AG08395 (cell line): ENCODE data around the gene CCDC47.
"Not testable (repeated sequence)": the region's sequence is repeated elsewhere in the genome, so short reads cannot be mapped to it uniquely, and the experiment has no call there.

Experiments
- DNase-seq: peaks from one replicate; pipeline ENCODE4 v3.0.0; 2012; ENCODE audit warnings: mixed read lengths, low spot score

The CCDC47 gene

DNA sequence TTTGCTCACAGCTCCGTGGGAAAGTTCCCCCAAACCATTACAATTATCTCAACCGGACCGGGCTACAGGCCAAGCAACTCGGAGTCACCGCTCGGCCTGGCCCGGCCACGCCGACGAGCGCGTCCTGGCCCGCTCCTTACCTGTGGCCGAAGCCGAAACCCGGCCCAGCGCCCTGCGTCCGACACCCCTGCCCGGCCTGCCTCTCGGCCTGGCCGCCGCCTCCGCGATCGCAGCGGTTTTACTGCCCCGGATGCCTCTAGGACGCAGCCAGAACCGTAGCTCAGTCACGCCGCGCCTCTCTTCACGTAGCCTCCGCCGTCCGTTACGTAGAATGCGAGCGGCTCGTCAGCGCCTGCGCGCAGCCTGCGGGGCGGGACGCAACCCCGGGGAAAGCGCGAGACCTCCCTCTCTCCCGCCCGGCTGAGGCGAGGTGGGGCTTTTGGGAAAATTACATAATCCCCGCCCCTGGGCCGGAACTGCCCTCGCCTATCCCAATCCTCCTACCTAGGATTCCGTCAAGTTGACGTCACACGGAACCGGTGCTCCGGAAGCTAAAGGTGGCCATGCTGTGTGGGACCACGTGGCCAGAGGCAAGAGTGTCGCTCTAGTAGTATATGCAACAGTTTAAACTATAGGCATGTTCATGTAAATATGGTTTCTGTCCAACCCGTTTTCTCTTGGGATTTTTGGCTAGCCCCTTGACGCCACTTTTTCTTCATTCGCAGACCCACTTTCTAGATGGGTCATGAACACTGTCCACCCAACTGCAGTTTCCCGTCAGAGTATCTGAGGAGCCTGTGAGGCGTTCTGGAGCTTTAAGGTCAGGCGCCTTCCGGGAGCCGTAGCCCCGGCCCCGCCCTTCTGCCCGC lies at the start of gene CCDC47:
Gene CCDC47 (minus strand): TSS at position 326 of the 869 bp plus-strand sequence. CDS start 7,422 bp downstream, outside the sequence.
- DNase-seq = peak; percentile 100

DNA sequence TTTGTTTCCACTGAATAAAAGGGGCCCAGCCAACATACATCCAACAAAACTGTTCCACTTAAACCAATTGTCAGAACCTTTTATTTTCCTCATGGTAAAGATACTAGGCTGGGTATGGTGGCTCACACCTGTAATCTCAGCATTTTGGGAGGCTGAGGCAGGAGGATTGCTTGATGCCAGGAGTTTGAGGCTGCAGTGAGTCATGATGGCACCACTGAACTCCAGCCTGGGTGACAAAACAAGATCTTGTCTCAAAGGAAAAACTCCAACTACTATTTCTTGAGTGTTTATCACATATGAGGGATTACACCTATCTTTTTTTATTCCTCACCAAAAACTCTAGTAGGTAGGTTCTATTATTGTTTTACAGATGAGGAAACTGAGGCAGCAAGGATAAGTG lies 49.1 kb upstream of the CCDC47 start:
- no peak for DNase-seq

GRCh38 chr17:63821804-63822203 lies 48.4 kb upstream of the CCDC47 start:
- DNase-seq = no peak

DNA sequence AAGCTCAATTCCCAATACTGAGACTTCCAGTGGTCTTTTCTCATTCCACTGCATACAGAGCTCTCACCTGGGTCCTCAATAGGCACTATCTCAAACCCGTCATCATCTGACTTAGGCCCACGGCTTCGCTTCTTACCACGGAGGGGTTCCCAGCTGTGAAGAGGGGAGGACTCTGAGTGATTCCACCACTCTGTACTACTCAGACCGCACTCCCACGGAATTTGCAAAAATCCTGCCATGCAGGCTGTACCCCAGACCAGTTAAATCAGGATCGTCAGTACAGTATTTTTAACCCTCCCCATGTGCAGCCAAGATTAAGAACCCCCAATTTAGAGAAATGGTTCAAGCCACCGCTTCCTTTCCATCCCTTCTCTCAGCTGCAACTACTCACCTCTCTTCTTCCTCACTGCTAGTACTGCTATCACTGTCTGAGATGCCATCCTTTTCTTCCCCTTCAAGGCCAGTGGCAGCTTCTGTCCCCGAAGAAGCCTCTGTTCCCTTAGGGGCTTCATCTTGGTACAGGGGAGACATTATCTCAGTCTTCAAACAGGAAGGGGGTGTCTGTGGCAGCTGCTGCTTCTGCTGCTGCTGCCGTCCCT lies 47.7 kb upstream of the CCDC47 start:
- DNase-seq = no peak

DNA sequence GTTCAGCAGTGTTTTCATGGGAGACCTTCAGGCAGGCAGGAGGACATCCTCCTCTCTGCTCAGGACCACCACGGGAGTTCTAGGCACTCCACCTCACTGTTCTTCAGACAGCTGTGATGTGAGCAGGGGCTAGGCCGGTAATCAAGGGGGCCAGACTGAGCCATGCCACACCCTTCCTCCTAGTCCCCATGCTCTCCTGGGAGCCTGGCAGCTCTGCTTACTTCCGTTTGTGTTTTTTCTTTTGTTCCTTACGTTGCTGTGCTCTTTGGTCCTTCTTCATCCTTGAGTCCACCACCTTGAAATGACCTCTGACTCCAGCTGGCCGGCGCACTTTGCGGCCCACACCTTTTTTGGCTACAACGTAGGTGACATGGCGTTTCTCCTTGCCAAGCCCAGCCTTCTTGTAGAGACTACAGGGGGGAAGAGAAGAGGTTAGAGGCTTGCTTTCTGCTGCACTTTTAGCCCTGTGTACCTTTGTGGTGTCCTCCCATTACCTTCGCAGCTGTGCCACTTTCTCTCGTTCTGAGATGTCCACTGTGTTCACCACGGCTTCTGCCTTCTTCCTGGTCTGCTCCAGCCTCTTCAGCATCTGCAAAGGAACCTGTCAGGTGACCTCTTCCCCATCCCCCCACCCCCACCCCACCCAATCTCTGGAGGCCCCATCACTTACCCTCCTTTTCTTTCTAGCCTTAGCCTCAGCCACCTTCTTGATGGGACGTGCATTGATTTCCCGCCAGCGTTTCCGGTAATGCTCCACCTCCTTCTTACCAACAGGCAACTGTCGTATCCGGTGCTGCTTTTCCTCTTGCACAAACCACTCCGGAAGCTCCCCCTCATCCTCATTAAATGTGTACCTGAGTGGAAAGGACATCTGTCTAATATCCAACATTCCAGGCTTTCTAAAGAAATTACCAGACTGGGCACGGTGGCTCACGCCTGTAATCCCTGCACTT lies 46.5 kb upstream of the CCDC47 start:
- no peak for DNase-seq

GRCh38 chr17:63819131-63819530 lies 45.7 kb upstream of the CCDC47 start:
- no peak for DNase-seq

- no peak for DNase-seq
These were observed 44.5 kb upstream of the CCDC47 start for GRCh38 chr17:63817736-63818385.

DNA sequence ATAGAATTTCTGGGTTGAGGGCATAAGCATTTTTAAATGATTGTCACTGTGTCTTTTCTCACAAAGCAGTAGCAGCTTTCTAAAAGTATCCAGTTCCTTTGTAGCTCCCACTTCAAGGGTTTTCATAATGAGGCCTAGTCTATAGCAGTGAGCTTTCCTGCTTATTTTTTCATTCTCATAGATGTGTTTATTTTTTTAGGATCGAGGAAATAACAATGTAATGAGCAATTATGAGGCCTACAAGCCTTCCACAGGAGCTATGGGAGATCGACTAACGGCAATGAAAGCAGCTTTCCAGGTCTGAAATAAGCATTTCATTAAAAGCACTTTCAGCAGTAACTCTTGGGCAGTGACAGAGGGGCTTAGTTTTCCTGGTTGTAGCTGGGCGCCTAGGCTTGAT lies 43.3 kb upstream of the CCDC47 start:
- DNase-seq = no peak

DNA sequence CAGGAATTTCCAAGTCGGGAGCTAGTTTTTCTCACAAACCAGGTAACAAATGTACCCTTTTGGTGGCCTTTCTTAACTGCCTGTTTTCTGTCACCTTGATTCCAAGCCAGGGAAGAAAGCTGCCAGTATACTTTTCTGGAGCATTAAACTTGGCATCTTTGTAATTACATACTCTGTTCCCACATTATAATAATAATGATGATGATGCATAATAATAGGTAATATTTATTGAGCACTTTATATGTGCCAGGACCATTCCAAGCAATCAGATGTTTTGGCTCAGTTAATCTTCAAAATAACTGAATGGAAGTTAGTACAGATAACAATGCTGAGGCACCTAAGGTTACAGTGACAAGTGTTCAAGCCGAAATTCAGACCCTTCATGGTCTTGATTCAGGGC lies 42.7 kb upstream of the CCDC47 start:
- no peak for DNase-seq

- DNase-seq = no peak
These were observed 36.6 kb upstream of the CCDC47 start for GRCh38 chr17:63809970-63810369.

GRCh38 chr17:63805591-63805990 lies 32.2 kb upstream of the CCDC47 start:
- no peak for DNase-seq

GRCh38 chr17:63804328-63804727 lies 30.9 kb upstream of the CCDC47 start:
- DNase-seq = no peak

DNA sequence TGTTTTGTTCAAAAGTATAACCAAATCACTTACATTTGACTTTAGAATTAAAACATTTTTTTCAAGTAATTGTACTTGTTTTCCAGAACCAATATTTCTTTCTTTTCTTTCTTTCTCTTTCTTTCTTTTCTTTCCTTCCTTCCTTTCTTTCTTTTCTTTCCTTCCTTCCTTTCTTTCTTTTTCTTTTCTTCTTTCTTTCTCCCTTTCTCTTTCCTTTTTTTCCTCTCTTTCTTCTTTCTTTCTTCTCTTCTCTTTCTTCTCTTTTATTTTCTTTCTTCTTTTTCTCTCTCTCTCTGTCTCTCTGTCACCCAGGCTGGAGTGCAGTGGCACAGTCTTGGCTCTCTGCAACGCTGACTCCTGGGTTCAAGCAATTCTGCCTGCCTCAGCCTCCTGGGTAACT lies 27.4 kb upstream of the CCDC47 start:
- DNase-seq = no peak

- DNase-seq = no peak
These were observed 25.2 kb upstream of the CCDC47 start for GRCh38 chr17:63798572-63799106.

DNA sequence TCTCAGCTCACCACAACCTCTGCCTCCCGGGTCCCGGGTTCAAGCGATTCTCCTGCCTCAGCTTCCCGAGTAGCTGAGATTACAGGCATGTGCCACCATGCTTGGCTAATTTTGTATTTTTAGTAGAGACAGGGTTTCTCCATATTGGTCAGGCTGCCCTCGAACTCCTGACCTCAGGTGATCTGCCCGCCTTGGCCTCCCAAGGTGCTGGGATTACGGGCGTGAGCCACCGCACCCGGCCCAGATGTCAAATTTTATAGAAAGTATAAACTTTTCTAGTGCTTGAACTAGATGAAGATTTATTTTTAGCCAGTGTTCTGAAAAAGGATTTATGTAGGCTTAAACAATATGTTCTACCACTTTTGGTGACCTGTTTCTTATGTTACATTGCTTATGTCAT lies 23.0 kb upstream of the CCDC47 start:
- not testable (repeated sequence) for DNase-seq

GRCh38 chr17:63792055-63792729 lies 18.8 kb upstream of the CCDC47 start:
- DNase-seq = no peak

DNA sequence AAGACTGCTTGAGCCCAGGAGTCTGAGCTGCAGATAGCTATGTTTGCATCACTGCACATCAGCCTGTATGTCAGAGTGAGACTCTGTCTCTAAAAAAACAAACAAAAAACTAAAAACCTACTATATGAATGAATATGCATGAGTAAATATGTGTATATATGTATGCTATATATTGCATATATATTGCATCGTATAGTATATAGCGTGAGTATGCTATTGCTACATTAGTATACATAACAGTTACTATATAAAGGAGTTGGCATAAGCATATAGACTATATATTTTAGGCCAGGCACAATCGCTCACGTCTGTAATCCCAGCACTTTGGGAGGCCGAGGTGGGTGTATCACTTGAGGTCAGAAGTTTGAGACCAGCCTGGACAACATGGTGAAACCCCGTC lies 16.7 kb upstream of the CCDC47 start:
- DNase-seq = no peak

DNA sequence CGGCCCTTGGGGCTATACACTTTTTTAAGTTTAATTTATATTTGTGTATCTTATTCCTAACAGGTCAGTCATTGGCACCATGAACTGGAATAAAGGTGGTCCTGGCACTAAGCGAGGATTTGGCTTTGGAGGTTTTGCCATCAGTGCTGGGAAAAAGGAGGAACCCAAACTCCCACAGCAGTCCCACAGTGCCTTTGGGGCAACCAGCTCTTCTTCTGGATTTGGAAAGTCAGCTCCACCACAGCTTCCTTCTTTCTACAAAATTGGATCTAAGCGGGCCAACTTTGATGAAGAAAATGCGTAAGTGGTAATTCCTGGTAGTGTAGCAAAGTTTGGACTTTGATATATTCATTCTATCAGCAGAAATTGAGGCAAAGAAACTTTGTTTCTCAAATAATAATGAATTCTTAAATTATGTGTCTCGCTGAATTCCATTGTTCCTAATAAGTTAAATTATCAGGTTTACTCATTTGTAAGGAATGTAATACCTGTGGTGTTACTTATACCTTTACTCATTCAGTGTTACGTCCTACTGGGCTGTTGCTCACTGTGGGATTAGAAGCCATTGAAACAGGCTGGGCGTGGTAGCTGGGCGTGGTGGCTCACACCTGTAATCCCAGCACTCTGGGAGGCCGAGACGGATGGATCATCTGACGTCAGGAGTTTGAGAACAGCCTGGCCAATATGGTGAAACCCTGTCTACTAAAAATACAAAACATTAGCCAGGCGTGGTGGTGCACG lies 13.7 kb upstream of the CCDC47 start:
- no peak for DNase-seq

DNA sequence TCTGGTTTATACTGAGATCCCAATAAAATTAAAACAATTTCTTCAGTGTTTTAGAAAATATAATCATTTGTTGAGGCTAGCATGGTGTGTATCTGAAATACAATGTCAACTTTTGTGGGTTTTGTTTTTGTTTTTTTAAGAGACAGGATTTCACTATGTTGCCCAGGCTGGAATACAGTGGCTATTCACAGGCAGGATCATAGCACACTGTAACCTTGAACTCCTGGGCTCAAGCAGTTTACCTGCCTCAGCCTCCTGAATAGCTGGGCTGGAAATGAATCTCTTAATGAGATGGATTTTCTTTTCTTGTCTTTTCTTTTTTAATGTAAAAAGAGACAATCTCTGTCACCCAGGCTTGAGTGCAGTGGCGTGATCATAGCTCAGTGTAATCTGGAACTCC lies 12.7 kb upstream of the CCDC47 start:
- DNase-seq = no peak

- peak; percentile 57 for DNase-seq
These were observed 12.2 kb upstream of the CCDC47 start for GRCh38 chr17:63785556-63785955.
